NCI-H1436 treated with DMSO at 0.1 percent for 48 hours (cell line): Measurements from ENCODE around the gene TFAP2B.

Experiments used
- DNase-seq: peaks from one replicate; lab custom pipeline; 2025; lab: John Stamatoyannopoulos, UW

Gene TFAP2B

DNA sequence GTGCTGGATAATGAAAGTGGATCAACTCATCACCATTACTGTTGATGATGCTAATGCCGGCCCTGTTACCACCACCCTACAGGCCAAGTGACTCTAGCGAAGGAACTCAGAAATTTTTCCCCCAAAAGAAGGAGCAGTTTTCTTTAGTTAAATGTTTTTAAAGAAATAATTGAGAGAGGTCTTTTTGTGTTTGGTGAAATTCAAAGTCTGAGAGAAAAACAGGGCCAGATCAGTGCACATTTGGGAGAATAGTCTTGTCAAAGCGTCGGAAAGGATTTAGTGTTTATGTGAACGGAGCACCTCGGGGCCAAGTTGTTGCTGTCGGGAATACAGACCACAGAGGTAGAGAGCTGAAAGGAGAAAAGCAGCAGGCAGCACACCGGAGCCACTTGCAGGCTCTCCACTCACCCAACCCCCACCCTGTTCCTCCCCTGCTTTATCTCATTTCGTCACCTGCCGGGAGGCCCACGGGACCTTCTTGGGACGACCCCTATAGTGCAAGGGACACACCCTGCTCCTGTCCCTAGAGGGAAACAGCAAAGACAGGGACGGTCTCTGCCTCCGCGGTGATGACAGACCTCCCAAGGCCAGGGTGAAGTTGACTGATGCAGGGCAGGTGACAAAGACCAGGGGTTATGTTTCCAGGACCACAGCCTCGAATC is 6.8 kb downstream of the TFAP2B start:
- no peak for DNase-seq

- DNase-seq, result no peak
Observed at GRCh38 chr6:50826037-50826761, 7.5 kb downstream of the TFAP2B start.

DNA sequence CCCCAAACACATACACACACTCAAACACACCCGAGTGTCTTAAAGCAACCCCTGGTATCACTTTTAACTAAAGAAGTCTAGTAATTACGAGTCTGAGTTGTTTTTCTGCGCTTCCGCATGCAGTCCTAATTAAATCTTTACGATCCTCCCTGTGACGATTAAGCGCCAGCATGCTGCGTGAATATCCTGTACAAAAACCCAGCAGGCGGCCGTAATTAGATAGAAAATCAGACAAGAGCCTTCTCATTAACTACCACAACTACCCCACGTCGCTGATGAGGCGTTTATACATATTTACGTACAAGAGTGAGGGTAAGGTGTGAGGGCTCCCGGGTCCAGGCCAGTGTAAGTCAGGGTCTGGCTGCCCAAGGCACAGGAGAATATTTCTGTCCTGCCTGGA is 8.1 kb downstream of the TFAP2B start:
- DNase-seq, result peak; percentile 33

GRCh38 chr6:50829049-50829448 is 10.4 kb downstream of the TFAP2B start:
- no peak for DNase-seq

DNA sequence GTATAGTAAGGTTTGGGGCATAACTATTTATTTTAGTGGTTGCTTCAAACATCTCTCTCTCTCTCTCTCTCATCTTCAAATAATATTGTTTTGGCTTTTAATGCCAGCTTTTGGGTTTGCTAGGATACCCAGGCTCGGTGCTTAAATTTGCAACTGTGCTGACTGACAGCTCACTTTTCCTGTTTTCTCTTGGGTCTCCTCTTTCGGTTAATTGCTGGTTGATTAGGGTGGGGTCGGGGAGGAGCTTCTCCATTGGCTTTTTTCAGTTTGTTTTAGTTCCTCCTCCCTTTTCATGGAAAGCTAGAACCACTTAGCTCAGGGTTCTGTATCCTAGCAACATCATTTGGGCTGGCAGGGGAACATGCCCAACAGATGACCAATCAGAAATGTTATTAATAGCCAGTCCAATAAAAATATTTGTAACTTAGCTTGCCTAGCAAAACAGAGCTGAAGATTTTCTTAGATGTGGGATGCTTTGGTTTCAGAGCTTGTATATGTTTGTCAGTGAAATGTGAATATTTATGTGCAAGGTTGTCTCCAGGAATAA is 11.3 kb downstream of the TFAP2B start:
- DNase-seq, result peak; percentile 82

- peak; percentile 74 for DNase-seq
Observed at GRCh38 chr6:50831186-50831585, 12.5 kb downstream of the TFAP2B start.

DNA sequence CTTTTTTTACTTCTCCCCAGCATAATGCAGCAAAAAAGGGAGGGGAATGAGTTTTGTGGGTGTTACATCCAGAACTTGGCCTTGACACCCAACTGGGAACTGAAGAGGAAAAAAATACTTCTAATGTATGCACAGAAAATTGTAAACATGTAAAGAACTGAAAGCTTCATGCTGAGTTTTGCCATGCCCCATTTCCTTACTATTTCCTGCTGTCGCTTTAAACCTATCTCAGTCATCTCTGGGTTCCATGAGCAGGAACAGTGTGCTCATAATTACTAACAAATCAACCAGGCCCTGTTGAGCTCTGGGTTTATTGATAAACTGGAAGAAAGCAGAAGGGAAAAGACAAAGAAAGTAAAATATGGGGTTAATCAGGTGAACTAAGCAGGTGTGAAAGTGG is 14.2 kb downstream of the TFAP2B start:
- no peak for DNase-seq

GRCh38 chr6:50834929-50835410 is 16.3 kb downstream of the TFAP2B start:
- no peak for DNase-seq

- no peak for DNase-seq
Observed at GRCh38 chr6:50836231-50836630, 17.6 kb downstream of the TFAP2B start.

GRCh38 chr6:50837589-50838445 is 19.1 kb downstream of the TFAP2B start:
- no peak for DNase-seq

- no peak for DNase-seq
Observed at GRCh38 chr6:50840112-50840810, 21.6 kb downstream of the TFAP2B start.

GRCh38 chr6:50840811-50841192 is 22.1 kb downstream of the TFAP2B start:
- DNase-seq, result no peak

- DNase-seq, result no peak
Observed at GRCh38 chr6:50842446-50842845, 23.8 kb downstream of the TFAP2B start.

- DNase-seq, result no peak
Observed at GRCh38 chr6:50842861-50843384, 24.3 kb downstream of the TFAP2B start.

GRCh38 chr6:50843842-50844241 is 25.2 kb downstream of the TFAP2B start:
- no peak for DNase-seq

DNA sequence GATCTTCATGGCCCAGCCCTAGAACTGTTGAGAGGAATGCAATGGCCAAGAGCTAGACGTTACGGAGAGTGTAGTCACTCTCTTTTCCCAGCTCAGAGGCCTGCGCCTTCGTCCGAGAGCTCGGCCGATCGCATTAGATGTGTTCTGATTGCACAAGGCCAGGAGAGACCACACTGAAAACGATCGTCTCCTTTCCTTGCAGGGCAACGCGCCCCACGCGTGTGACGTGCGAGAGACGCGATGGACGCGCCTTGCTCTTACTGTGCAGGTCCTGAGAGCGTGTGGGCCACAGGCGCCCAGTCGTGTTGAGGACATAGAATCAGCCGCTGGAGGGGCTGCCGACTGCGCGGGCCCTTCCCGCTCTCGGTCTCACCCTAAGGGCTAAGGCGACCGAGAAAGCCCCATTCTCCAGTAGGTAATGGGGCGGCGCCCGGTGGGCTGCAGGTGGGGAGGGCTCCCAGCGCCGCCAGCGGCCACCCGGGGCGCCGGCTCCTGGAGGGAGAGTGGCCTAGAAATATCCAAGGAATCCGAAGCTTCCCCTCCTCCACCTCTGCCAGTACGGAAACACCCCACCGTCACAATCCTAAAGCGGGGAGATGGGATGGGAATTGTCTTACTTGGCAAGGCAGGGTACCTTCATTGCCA is 26.9 kb downstream of the TFAP2B start:
- no peak for DNase-seq

- no peak for DNase-seq
Observed at GRCh38 chr6:50846144-50846851, 27.6 kb downstream of the TFAP2B start.

DNA sequence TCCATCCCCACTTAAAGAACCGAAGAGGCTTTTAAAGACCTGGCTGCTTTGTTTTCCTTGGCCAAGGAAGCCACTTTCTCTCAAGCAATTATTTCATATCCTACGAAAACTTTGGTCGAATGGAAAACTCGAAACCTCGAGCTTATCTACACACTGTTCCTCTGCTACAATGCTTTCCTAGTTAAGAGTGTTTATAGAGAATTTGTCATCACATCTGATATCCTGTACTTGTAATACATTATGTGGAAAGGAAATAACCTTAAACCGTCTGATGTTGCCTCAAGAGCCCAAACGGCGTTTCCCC is 28.1 kb downstream of the TFAP2B start:
- DNase-seq, result no peak

- no peak for DNase-seq
Observed at GRCh38 chr6:50847890-50848594, 29.4 kb downstream of the TFAP2B start.
